H7 (cell line): ENCODE results near the gene GPR150. TPM values are rescaled to one million over a fixed set of nuclear protein-coding genes. Genes with fewer than 3 reads are reported as not detected.
A peak's percentile ranks its signal among the peaks of the same experiment; 100 is the strongest.

ENCODE experiments used
- DNase-seq: peaks from one replicate; pipeline ENCODE4 v3.0.0; 2012
- H3K27me3 ChIP-seq: 2 replicates; pipeline ENCODE4 v1.6.0; 2011; ENCODE audit warnings: mild to moderate bottlenecking, low read length; ENCODE audit not compliant: control insufficient read depth, insufficient read depth
- H3K36me3 ChIP-seq: replicated peaks from 2 replicates; pipeline ENCODE4 v1.5.1; 2011; ENCODE audit warnings: low read length; ENCODE audit not compliant: control insufficient read depth, insufficient read depth
- H3K4me3 ChIP-seq: 2 replicates; pipeline ENCODE4 v1.5.1; 2011; ENCODE audit warnings: low read depth, mild to moderate bottlenecking, control low read depth, low read length, moderate library complexity; ENCODE audit not compliant: insufficient read depth
- total RNA-seq: library from RNA; depleted of rRNA; stranded (reverse); fragments of >200 nt; shearing (Covaris generic); gene quantifications from 2 replicates; pipeline ENCODE4 v1.2.3, GENCODE V29; 2014

The GPR150 gene
- total RNA-seq, 1 experiment from 2014 or later, result not detected

- no peak for DNase-seq
- H3K27me3 ChIP-seq, result peaks cover 25% of the 10 kb centered on the region
- H3K36me3 ChIP-seq, result no peaks in the 10 kb centered on the region
- no peak overlapping the region for H3K4me3 ChIP-seq
These were observed 4.8 kb upstream of the GPR150 start for GRCh38 chr5:95615164-95615467.

- Histone ChIP-seq H3K27me3 (peaks cover 43% of the 10 kb centered on the region), H3K4me3 (no peak overlapping the region), H3K36me3 (no peaks in the 10 kb centered on the region)
- no peak for DNase-seq
These were observed 2.8 kb upstream of the GPR150 start for GRCh38 chr5:95617057-95617456.

- no peaks in the 10 kb centered on the region for H3K36me3 ChIP-seq
- DNase-seq, result no peak
- H3K4me3 ChIP-seq, result no peak overlapping the region
- H3K27me3 ChIP-seq, result peaks cover 56% of the 10 kb centered on the region
These were observed 791 bp upstream of the GPR150 start for GRCh38 chr5:95619096-95619495.

- Histone ChIP-seq H3K36me3 (no peaks in the 10 kb centered on the region), H3K4me3 (peak overlapping the region; percentile 56), H3K27me3 (peaks cover 56% of the 10 kb centered on the region)
- DNase-seq, result no peak
These were observed 315 bp upstream of the GPR150 start for GRCh38 chr5:95619514-95620029.

GRCh38 chr5:95620870-95621838 is 1.3 kb downstream of the GPR150 start:
- Histone ChIP-seq H3K4me3 (peak overlapping the region; percentile 56), H3K36me3 (no peaks in the 10 kb centered on the region), H3K27me3 (peaks cover 56% of the 10 kb centered on the region)
- DNase-seq, result peak; percentile 79

GRCh38 chr5:95621839-95622629 is 2.1 kb downstream of the GPR150 start:
- no peak overlapping the region for H3K4me3 ChIP-seq
- H3K27me3 ChIP-seq, result peaks cover 55% of the 10 kb centered on the region

GRCh38 chr5:95623706-95624105 is 3.8 kb downstream of the GPR150 start:
- Histone ChIP-seq H3K27me3 (peaks cover 45% of the 10 kb centered on the region), H3K4me3 (no peak overlapping the region), H3K36me3 (no peaks in the 10 kb centered on the region)
- DNase-seq, result no peak

More at GRCh38 chr5:95621839-95622629, 2.1 kb downstream of the GPR150 start:
- H3K36me3 ChIP-seq, result no peaks in the 10 kb centered on the region
- no peak for DNase-seq

- H3K36me3 ChIP-seq, result no peaks in the 10 kb centered on the region
- no peak overlapping the region for H3K4me3 ChIP-seq
- H3K27me3 ChIP-seq, result peaks cover 39% of the 10 kb centered on the region
- no peak for DNase-seq
These were observed 4.5 kb downstream of the GPR150 start for GRCh38 chr5:95624368-95624767.

- Histone ChIP-seq H3K36me3 (no peaks in the 10 kb centered on the region), H3K27me3 (peaks cover 16% of the 10 kb centered on the region), H3K4me3 (no peak overlapping the region)
- no peak for DNase-seq
These were observed 6.8 kb downstream of the GPR150 start for GRCh38 chr5:95626701-95627100.

- no peak overlapping the region for H3K4me3 ChIP-seq
- peaks cover 4% of the 10 kb centered on the region for H3K27me3 ChIP-seq
- no peaks in the 10 kb centered on the region for H3K36me3 ChIP-seq
- DNase-seq, result no peak
These were observed 8.3 kb downstream of the GPR150 start for GRCh38 chr5:95627971-95628810.

GRCh38 chr5:95628933-95629332 is 9.0 kb downstream of the GPR150 start:
- no peak overlapping the region for H3K4me3 ChIP-seq

GRCh38 chr5:95630394-95630917 is 10.6 kb downstream of the GPR150 start:
- H3K4me3 ChIP-seq, result no peak overlapping the region
- DNase-seq, result no peak
- no peaks in the 10 kb centered on the region for H3K36me3 ChIP-seq
- no peaks in the 10 kb centered on the region for H3K27me3 ChIP-seq

More at GRCh38 chr5:95628933-95629332, 9.0 kb downstream of the GPR150 start:
- Histone ChIP-seq H3K27me3 (no peaks in the 10 kb centered on the region), H3K36me3 (no peaks in the 10 kb centered on the region)
- DNase-seq, result no peak

- no peaks in the 10 kb centered on the region for H3K27me3 ChIP-seq
- no peak overlapping the region for H3K4me3 ChIP-seq
- no peaks in the 10 kb centered on the region for H3K36me3 ChIP-seq
- no peak for DNase-seq
These were observed 11.5 kb downstream of the GPR150 start for GRCh38 chr5:95631255-95631958.
